NCI-H82 treated with DMSO at 0.1 percent for 48 hours (cell line): ENCODE results near the gene SLC22A4.

Source experiments
- DNase-seq: peaks from one replicate; lab custom pipeline; 2025; ENCODE audit not compliant: unreplicated experiment; lab: John Stamatoyannopoulos, UW

SLC22A4 gene

DNA sequence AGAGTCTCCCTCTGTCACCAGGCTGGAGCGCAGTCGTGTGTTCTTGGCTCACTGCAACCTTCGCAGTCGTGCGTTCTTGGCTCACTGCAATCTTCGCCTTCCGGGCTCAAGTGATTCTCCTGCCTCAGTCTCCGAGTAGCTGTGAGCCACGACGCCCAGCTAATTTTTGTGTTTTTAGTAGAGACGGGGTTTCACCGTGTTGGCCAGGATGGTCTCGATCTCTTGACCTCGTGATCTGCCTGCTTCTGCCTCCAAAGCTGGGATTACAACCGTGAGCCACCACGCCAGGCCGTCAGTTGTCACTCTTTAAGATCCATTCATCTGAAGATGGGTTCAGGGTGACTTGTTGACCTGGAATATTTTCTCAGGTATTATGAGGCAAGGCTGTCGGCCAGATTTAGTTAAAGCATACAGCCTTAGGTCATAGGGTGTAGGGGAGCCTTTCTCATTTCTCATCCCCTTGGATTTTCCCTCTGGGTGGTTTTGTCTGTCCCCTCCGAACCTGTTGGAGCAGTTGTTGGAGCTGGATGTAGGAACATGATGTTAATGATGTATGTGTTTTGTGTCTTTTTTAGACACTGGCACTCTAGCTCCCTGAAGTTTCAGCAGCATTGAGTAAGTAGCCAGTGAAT lies 76.9 kb downstream of the SLC22A4 start:
- DNase-seq: no peak

DNA sequence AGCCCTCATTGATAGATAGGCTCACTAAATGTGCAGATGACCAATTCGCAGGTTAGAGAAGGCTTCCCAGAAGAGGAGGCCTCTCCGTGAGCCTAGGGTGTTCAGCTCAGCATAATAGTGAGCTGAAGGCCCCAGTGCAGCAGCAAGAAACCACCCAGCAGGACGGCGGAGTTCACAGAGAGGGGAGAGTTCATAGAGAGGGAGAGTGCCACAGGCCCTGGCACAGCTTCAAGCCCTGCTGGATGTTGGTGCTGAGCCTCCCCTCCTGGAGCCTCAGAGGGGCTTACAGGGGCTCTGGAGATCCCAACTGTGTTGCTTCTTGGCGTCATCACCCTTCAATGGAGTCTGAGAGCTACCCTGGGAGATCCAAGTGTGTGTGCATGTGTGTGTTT lies 77.4 kb downstream of the SLC22A4 start:
- DNase-seq: no peak

DNA sequence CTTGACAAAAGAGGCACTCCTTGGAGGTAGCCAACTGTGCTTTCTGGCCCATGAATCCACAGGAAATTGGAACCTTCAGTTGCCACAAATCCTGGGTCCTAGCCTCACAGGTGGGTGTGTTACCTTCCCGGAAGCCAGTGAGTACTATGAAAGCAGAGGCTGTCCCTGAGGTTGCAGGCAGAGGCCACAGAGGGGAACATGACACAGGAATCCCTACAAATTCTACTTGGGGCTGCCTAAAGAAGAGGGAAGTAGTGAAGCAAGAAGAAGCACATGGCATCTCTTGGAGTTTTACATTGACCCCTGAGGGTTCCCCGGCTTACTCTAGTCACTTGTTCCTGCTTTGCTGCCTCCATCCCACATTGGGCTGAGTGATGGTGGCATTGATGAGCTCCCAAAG lies 77.9 kb downstream of the SLC22A4 start:
- DNase-seq: no peak

DNA sequence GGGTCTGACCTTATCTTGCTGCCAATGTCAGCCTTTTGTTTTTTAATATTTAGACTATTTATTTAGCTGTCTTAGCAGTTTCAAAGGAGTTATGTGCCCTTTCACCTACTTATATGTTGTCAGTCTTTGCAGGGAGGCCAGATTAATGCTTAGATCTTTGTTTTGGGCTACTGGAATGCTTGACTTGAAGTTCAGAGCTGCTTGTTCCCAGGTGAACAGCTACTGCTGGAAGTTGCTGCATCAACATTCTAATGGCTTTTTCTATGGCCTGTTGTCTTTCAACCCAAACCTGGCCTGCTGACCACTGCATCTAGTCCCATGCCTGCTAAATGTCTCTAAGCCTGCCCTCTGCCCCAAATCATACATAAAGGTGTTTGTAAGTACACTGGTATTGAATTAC lies 78.3 kb downstream of the SLC22A4 start:
- no peak for DNase-seq

DNA sequence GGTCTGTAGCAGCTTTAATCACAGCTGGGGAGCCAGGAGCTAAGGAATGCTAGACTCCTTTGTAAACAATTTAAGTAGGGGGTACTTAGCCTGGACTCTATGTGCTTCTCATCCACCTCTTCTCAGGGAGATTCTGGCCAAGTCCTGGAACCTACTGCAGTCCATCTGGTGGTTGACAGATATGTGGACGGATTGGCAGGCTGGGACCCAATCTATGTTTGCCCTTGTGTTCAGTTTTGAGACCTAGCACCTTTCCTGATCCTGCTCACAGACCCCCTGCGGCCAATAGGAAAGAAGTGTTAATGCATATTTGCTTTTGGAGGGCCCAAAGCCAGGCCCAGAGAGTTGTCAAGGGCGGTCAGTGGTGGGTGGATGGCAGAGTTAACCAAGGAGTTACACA lies 81.8 kb downstream of the SLC22A4 start:
- no peak for DNase-seq

DNA sequence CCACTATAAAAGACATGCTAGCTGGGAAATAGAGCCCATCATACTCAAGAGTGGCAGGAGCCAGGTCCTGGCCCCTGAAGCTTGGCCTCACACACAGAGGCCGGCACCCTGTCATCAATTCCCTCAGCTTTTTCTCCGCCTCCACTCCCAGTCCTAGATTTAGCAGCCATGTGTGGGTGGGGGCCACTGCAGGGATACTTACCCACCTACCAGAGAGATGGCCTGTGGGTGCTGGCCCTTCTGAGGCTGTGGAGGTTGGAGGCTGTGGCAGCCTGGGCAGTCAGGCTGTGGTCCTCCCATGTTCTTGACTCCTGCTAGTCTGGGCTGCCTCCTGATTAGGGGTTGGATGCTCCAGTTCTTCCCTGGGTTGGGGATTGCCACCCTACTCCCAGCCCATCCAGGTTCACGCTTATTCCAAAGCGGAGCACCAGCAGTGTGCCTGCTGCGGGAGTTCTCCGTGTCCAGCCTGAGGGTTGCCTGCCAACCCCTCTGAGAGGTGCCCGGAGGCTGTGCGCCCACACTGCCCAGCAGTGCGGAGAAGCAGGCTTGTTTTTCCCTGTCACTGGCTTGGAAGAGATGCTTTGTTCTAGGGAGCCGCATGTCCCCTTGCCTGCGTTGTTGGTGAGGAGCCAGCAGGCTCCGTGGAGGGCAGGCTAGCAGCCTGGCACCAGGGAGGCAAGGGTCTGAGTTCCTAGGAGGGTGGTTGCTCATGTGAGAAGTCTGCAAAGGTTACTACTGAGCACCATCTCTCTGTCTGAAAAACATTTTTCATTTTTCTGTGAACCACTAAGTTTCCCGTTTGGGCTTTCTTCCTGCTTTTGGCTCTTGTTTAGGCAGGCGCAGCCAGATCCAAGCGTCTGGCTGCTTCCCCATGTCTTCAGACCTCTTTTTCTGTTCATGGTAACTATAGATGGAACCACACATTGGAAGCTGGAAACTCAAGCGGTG lies 82.8 kb downstream of the SLC22A4 start:
- DNase-seq: no peak

DNA sequence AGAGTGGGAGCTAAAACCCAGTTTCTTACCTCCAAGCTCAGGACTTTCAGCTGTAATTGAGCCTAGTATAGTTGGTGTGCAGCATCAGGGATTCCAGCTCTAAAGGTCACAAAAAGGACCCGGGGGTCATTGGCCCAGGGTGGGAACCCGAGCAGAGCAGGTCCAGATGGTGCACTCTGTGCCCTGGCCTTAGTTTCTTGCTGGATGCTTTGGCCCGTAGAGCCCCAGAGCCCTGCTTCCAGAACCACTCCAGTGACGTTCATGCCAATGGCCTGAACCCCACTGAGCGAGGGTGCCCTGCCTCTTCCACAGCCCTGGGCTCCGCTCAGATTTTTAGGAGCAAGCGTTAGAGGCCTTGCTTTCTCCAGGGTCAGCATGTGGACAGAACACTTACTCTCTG lies 83.5 kb downstream of the SLC22A4 start:
- DNase-seq: no peak

DNA sequence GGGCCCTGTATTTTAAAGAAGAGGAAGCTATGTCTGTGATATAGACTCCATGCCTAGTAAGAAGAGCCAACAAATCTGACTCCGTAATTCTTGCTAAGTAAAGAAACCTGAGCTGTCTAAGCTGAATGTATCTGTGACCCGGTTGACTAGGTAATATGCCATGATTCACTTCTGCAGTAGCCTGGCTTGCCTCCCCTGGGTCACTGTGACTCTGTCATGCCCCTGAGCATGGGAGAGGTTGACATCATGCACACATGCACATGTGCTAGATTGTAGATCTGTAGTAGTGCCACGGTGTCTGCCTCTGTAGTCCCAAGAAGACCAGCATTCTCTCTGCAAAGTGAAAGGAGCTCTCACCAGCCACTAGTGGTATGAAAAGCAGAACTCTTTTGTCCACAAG lies 84.4 kb downstream of the SLC22A4 start:
- DNase-seq: no peak

DNA sequence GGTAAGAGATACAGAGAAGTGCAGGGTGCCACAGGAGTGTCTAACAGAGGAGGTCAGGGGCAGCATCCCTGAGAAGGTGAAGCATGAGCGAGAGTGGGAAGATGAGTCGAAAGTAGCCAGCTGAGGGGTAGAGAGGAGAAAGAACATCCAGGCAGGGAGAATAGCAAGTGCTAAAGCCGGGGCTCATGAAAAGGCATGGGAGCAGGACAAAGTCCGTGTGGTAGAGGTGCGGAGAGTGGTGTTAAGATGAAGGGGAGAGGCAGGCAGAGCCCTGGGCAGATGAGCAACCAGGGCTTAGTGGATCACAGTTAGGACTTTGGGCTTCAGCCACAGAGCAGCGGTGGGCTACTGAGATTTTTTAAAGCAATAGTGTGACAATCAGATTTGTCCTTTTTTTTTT lies 85.9 kb downstream of the SLC22A4 start:
- DNase-seq: no peak

DNA sequence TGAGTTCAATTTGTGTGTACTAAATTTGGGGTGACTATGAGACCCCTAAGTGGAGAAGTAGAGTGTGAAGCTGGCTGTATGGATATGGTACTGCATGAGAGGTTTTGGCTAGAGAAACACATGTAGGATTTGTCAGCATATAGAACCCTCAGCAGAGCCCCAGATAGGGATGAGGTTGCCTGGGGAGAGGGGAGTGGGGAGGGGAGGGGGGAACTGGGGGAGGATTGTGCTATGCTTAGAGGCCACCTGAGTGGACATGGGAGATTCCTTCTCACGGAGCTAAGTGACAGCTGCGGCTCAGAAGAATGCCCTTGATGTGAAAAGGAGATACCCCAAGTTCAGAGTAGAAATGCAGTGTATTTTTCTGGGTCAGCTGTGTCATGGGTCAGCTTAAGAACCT lies 86.5 kb downstream of the SLC22A4 start:
- no peak for DNase-seq

DNA sequence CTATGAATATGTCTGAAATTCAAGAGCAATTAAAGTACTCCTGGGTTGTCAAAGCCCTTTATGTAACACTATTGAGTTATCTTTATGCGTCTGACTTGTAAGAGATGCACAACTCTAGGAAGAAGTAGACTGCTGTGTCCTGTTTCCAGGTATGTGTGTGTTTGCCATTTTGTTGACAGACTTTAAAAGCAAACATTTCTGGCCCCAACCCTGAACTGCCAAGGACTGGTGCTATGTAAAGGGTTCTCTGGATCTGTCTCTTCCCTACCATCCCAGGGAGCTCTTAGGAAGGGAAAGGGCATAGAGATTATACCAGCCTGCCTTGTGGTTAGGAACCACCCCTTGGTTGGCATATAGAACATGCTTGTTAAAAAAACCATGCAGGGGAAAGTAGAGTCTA lies 87.4 kb downstream of the SLC22A4 start:
- DNase-seq: no peak

DNA sequence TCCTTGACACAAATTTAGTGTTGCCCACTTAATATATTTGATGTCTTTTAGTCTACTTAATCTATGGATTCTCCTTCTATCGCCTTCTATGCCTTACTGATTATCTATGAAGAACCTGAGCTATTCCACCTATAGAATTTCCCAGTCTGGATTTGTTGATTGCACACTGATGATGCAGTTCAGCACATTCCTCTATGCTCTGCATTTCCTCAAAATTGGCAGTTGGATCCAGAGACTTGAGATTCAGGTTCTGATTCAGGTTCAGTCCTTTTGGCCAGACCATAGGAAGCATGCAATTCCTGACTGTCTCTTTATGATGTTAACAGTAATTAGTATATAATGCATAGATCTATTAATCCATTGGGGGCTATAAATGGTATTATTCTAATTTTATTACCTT lies 89.1 kb downstream of the SLC22A4 start:
- no peak for DNase-seq

DNA sequence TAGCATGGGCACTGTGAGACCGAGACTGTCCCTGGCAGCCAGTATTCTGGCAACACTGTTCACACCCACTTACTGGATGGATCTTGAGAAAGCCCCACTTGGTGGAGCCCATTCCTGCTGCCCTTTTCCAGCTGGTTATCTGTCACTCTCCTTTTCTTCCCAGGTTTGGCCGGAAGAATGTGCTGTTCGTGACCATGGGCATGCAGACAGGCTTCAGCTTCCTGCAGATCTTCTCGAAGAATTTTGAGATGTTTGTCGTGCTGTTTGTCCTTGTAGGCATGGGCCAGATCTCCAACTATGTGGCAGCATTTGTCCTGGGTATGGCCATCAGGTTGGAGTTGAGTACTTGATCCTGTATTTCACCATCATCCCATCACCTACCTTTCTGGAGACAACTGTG lies 89.8 kb downstream of the SLC22A4 start:
- DNase-seq: no peak

DNA sequence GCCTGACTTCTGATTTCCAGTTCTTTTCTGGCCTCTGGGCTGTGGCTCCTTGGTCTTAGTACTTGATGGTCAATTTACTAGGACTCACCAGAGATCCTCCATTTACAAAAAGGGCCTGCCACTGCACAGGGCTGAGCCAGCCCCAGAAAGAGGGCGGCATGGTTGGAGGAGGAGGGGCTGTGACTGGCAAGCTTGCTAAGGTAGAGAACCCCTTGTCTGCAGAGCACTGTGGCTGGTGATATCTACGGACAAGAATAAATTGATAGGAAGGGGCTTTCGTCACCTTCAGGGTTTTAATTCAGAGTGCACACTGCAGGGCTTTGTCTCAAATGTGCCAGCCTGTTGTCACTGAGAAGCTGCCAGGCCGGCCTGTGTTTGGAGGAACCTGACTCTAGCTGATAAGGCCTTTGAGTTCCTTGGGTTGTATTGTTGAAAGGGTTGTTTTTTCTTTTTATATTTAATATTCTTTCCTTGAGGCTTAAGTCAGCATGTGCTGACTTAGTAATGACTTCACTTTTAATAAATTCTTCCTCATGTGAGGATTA lies 90.4 kb downstream of the SLC22A4 start:
- DNase-seq: no peak

DNA sequence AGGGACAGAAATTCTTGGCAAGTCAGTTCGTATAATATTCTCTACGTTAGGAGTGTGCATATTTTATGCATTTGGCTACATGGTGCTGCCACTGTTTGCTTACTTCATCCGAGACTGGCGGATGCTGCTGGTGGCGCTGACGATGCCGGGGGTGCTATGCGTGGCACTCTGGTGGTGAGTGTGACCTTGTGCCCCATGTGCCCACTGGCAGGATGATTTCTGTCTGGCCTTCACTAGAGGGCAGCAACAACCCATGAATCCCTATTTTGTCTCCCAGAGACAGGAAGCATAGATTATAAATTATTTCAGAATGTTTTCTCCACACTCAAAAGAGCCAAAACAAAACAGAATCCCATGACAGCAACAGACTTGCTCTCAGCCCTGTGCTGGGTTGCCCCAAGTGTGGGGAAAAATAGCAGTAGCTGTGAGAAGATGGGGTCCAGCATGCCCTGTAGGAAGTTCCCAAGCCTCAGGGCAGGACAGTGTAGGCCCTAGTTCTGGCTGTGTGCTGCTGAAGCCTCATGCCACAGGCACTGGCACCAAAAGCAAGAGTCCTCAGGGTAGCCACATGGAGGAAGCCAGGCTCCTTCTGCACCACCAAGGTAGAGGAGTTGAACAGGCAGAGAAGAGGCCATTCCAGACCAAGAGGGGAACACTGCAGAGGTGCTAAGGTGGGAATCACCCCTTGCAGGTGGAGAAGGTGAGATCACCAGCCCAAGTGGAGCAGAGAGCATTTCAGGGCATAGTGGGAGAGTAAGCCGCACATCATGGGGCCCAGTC lies 91.3 kb downstream of the SLC22A4 start:
- DNase-seq: no peak

DNA sequence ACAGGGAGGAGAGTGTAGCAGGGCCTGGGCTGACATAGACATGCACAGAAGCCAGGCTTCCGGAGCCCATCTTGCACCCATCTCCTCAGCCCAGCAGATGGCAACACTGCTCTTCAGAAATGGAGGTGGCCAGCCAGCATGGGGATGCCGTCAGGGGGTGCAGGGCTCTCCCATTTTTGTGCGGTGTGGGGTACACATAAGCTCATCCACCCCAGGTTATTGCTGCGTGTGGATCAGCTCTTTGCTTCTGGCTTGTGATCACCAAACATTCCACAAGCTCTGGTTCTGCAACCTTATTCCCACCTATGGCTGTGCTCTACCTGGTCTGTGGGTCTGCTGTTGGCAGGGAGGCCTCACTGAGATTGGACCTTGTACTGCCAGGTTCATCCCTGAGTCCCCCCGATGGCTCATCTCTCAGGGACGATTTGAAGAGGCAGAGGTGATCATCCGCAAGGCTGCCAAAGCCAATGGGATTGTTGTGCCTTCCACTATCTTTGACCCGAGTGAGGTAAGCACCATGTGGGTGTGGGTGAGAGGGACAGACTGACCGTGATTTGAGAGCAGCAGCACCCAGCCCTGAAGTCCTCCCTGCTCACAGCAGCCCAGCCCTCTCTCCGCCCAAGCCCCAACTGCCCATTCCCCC lies 92.6 kb downstream of the SLC22A4 start:
- no peak for DNase-seq

DNA sequence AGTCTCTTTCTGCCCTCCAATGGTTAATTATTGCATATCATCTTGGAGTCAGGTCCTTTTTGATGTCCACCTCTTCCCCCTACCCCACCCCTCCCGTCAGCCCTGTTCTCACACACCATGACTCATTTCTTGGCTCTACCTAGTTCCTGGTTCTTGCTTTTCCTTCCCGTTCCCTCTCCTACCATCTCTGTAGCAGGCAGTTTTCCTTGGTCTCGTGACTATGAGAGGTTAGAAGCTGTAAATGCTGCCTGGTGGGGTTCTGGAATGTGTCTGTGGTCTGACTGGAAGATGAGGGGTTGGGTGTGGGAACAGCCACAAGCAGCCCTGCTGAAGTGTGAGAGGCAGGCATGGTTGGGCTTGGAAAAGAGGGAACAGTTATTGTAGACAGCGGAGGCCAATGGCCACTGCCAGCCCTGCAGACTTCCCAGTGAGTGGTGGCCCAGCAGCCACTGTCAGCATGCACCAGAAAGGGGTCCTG lies 93.5 kb downstream of the SLC22A4 start:
- DNase-seq: no peak

DNA sequence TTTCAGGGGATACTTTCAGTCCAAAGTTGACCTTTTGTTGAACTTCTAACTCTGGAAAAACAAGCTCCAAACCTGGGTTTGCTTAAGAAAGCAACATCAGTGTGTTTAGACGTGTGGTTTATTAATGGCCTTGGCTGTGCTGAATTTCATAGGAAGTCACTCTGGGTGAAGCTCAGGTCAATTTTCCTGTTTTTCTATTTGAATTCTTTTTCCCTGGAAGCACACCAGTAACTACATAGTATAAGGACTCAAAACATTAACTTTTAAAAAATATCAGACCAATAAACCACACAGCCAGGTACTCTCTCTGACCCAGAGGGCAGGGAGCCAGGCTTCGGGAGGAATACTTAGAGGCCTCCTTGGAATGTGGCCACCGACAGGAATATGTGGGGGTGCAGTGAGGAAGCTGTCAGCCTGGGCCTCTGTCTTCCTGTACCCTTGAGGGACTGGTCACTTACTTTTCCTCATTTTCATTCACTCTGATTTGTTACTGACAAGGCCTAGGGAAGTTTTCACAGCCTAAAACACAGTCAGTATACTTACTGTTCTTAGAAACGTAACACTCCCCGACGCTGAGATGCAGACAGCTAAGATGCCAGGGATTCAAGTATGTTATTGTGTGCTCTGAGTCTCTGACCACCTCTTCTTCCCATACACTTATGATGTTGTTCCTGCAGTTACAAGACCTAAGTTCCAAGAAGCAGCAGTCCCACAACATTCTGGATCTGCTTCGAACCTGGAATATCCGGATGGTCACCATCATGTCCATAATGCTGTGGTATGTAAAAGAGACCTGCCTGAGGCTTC lies 94.3 kb downstream of the SLC22A4 start:
- DNase-seq: no peak

DNA sequence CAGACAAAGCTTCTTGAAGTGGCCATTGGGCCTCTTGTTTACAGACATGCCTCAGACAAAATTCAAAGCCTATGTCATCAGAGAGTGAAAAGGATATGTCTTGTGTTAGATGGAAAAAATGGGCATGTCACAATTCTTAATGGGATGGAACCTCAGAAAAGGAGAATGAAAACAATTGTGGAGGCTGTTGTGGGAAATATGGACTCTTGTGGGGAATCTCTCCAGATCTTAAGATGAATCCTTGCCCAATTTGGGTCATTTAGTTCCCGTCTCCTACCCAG lies 94.8 kb downstream of the SLC22A4 start:
- no peak for DNase-seq

DNA sequence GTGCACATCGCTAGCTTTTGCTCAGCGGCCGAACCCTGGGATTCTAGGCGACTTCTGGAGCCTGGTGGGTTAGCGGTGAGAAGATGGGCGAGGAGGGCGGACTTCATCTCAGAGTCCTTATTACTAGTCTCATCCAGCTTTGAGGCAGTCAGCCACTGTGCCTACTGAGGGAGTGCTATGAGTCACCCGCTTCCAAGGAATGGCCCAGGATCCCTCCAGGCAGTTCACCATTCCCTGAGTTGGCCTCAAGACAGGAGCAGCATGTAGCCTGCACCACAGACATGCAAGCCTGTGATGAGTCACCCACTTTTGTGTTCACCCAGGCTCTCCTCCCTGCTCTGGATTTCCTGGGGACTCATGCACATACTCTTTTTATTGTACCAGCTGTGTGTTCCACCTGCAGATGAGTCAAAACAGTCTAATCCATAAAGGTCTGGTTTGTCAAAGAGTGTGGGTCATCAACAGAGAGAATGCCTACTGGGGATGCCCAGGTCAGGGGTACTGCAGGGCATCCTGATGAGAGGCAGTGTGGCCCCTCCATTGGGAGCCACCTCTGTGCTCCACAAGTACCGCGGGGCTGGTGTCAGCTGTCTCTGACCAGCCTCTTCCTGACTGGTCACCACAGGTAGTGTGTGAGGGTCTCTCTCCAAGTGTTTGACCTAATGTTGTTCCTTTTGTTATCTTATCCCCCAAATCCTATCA lies 95.5 kb downstream of the SLC22A4 start:
- no peak for DNase-seq
